Sigmoid colon (tissue), 4 donors: ENCODE measurements around the gene AASDH.

ENCODE experiments used
- CTCF ChIP-seq, 4 experiments: fragments of 450-650 bp in 3 of 4; fragments of 200-600 bp in 1 of 4; IDR thresholded peaks; one replicate each; pipeline ENCODE4 v1.5.1; 2016 to 2019; ENCODE audit warnings: antibody characterized with exemption in 4 of 4, mild to moderate bottlenecking in 3 of 4, moderate library complexity in 2 of 4
- EP300 ChIP-seq, 4 donors: sonication (generic); formaldehyde crosslinking; IDR thresholded peaks; one replicate each; pipeline ENCODE4 v1.6.1; 2017; ENCODE audit warnings: antibody characterized with exemption in 4 of 4
- POLR2A ChIP-seq, 2 donors: fragments of 450-650 bp; IDR thresholded peaks; one replicate each; pipeline ENCODE4 v1.6.1; 2016; ENCODE audit warnings: antibody characterized with exemption in 2 of 2, mild to moderate bottlenecking in 2 of 2, moderate library complexity in 2 of 2

GRCh38 chr4:56293121-56293520 is 94.2 kb downstream of the AASDH start:
- no peak for TF ChIP-seq CTCF (IDR thresholded peaks at IDR 0.05)
- no peak for TF ChIP-seq POLR2A (IDR thresholded peaks at IDR 0.05)
- no peak for TF ChIP-seq EP300 (IDR thresholded peaks at IDR 0.05)
